Measurements from ENCODE around the gene NKX3-2. TPM values are rescaled to one million over a fixed set of nuclear protein-coding genes. Genes with fewer than 3 reads are reported as not detected.

NKX3-2 gene
- total and polyA plus RNA-seq, 8 donors: 0.06 to 0.47 (median 0.12) TPM; not detected in 1

- Histone ChIP-seq H3K27me3 (peaks cover 0 to 63% (median 6%) of the 10 kb centered on the region in 4 donors), H3K9me3 (no peaks in the 10 kb centered on the region), H3K4me1 (no peaks in the 10 kb centered on the region), H3K36me3 (no peaks in the 10 kb centered on the region), H3K4me3 (no peak overlapping the region), H3K27ac (no peak overlapping the region)
- FAIRE-seq (no peak), ATAC-seq (no peak), DNase-seq (peak in 1 of 6 donors; percentile 26)
- intact Hi-C loops (cut with DNase I): loop anchor here in 1 of 3 donors (10.0 kb wide), 1 partner anchor 686 kb away; no protein-coding TSS in a partner anchor
- TF ChIP-seq, protein P1, sequence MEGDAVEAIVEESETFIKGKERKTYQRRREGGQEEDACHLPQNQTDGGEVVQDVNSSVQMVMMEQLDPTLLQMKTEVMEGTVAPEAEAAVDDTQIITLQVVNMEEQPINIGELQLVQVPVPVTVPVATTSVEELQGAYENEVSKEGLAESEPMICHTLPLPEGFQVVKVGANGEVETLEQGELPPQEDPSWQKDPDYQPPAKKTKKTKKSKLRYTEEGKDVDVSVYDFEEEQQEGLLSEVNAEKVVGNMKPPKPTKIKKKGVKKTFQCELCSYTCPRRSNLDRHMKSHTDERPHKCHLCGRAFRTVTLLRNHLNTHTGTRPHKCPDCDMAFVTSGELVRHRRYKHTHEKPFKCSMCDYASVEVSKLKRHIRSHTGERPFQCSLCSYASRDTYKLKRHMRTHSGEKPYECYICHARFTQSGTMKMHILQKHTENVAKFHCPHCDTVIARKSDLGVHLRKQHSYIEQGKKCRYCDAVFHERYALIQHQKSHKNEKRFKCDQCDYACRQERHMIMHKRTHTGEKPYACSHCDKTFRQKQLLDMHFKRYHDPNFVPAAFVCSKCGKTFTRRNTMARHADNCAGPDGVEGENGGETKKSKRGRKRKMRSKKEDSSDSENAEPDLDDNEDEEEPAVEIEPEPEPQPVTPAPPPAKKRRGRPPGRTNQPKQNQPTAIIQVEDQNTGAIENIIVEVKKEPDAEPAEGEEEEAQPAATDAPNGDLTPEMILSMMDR (IDR thresholded peaks at IDR 0.05): no peak
- WGBS, 2 donors: 8 to 9% methylated on average over 35 of the region's 35 CpGs
These were observed 13.3 kb downstream of the NKX3-2 start for GRCh38 chr4:13530823-13531624.

DNA sequence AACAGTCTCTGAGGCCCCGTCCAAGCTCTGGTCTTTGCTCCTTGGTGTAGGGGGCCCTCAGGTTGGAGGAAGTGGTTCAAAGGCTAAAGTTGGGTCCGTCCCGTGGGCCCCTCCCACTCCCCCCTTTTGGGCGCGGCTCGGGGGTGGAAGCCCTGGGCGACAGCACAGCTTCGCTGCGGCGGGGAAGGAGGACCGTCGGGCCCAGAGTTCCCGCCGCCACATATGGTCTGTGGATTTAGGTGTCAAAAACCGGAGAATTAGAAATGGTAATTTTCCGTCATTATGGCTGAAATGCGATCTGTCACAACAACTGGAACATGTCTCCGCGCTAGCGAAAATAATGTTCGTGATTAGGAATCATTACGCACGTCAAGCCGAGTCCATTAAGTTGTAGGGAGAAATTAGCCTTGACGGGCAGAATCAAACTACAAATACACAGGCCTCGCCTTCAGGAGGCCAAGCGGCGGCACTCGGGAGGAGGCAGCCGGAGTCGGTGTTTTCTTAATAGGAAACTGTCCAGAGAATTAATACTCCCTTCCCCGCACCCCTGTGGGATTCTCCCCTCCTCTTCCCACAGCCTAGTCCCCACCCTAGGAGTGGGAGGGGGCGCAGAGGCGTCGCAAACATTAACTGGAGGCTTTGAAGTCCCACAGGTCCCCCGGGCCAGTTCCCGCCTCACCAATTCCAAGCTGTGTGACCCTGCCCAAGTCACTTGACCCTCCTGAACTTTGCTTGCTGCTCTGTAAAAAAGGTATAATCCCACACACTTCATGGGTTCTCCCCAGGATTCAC, 15.0 kb downstream of the NKX3-2 start:
- DNase-seq (peak in 1 of 6 donors; percentile 24), ATAC-seq (no peak), FAIRE-seq (no peak)
- H3K36me3 ChIP-seq: no peaks in the 10 kb centered on the region
- 9% methylated on average over 37 of the region's 37 CpGs for WGBS, 2 donors
- peaks cover 0 to 68% (median 7%) of the 10 kb centered on the region in 4 donors for H3K27me3 ChIP-seq
- H3K9me3 ChIP-seq: no peaks in the 10 kb centered on the region
- TF ChIP-seq, protein P1 (IDR thresholded peaks at IDR 0.05): no peak
- H3K27ac ChIP-seq: no peak overlapping the region
- intact Hi-C loops (cut with DNase I): no loop called here
- no peaks in the 10 kb centered on the region for H3K4me1 ChIP-seq
- H3K4me3 ChIP-seq: no peak overlapping the region

DNA sequence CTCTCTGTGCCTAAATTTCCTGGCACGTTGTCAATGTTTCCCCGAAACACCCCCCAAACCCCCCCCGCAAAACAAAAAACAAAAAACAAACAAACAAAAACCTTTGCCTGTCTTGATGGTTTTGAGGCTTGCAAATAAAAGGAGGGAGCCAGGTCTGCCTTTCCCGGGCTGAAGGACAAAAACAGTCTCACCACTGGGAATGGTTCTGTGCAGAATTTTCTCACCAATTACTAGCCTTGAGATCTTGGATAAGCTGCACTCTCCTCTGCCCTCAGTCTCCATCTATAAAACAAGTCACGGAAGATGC, 15.5 kb downstream of the NKX3-2 start:
- no peak overlapping the region for H3K27ac ChIP-seq
- H3K9me3 ChIP-seq: no peaks in the 10 kb centered on the region
- peaks cover 0 to 67% (median 6%) of the 10 kb centered on the region in 4 donors for H3K27me3 ChIP-seq
- TF ChIP-seq, protein P1 (IDR thresholded peaks at IDR 0.05): no peak
- no peak overlapping the region for H3K4me3 ChIP-seq
- FAIRE-seq: no peak
- no peaks in the 10 kb centered on the region for H3K4me1 ChIP-seq
- 9 to 13% methylated on average over 5 of the region's 5 CpGs for WGBS, 2 donors
- no peaks in the 10 kb centered on the region for H3K36me3 ChIP-seq
- ATAC-seq: no peak
- intact Hi-C loops (cut with DNase I): no loop called here
- no peak for DNase-seq

DNA sequence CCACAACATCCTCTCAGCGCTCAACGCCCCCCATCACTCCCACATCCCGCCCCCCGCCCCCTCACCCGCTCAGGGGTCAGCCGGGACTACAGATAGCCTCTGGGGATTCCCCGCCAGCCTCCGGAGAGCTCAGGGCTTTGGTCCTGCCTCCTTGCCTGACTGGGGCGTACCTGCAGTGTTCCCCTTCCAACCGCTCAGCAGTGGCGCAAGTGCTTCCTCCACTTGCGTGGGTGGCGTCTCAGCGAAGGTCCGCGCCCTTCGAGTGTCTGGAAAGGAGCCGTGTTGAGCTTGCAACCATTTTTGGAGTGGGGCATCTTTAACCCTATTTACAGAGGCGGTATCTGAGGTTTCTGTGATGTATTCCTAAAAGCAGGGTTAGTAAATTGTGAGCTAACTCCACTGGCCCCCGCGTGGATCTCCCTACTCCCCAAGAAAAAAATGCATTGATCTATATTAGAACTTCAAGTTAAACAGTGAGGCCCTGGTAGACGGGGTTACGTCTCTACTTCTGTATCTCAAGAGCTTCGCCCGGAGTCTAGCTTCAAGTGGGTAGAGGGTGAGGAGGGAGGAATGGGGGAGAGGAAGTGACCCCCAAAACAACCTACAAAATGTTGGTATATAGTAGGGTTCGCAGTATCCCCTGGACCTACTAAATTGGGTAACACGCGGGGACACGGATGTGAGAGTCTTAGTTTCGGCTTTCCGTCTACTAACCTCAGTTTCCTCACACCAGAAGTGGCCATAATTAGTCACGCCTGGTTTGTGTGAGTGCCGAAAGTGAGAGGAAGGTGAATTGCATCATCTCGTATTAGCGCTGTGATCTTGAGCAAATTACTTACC, 16.1 kb downstream of the NKX3-2 start:
- DNase-seq: peak in 1 of 6 donors; percentile 36
- peaks cover 0 to 68% (median 5%) of the 10 kb centered on the region in 4 donors for H3K27me3 ChIP-seq
- peak in 1 of 4 donors; percentile 11 for ATAC-seq
- 5 to 7% methylated on average over 33 to 35 of the region's 35 CpGs for WGBS, 2 donors
- no peaks in the 10 kb centered on the region for H3K4me1 ChIP-seq
- H3K4me3 ChIP-seq: no peak overlapping the region
- H3K36me3 ChIP-seq: no peaks in the 10 kb centered on the region
- H3K9me3 ChIP-seq: no peaks in the 10 kb centered on the region
- intact Hi-C loops (cut with DNase I): no loop called here
- no peak for FAIRE-seq
- TF ChIP-seq, protein P1 (IDR thresholded peaks at IDR 0.05): no peak
- H3K27ac ChIP-seq: no peak overlapping the region

Measured in pancreas (tissue), 10 donors.